Lung (tissue), 12 donors: Measurements from ENCODE around the gene DMXL2. TPM values are rescaled to one million over a fixed set of nuclear protein-coding genes. Genes with fewer than 3 reads are reported as not detected.
"Not testable (repeated sequence)": the region's sequence is repeated elsewhere in the genome, so short reads cannot be mapped to it uniquely, and the experiment has no call there.

Experiments used
- ATAC-seq: fragments of 200-7000 bp; cut with Tn5 transposase; one replicate; pipeline ENCODE4 v1.9.1; 2020; ENCODE audit warnings: moderate number of reproducible peaks; ENCODE audit not compliant: insufficient read depth, low FRiP score
- DNase-seq, 3 donors: peaks; one replicate each; pipeline ENCODE4 v3.0.0-alpha.2; 2013 to 2017
- H3K27ac ChIP-seq, 2 donors: one replicate each; pipeline ENCODE4 v1.5.1; 2013; ENCODE audit warnings: mild to moderate bottlenecking in 2 of 2, moderate library complexity in 2 of 2, control low read depth in 1 of 2, inconsistent platforms in 1 of 2, low read depth in 1 of 2, low read length in 1 of 2
- H3K27me3 ChIP-seq, 3 donors: one replicate each; pipeline ENCODE4 v1.5.1; 2013; ENCODE audit warnings: low read length in 2 of 3; ENCODE audit not compliant: control insufficient read depth in 3 of 3, insufficient read depth in 3 of 3
- H3K36me3 ChIP-seq, 4 donors: one replicate each; pipeline ENCODE4 v1.5.1; 2013; ENCODE audit warnings: low read length in 4 of 4, mild to moderate bottlenecking in 1 of 4, moderate library complexity in 1 of 4; ENCODE audit not compliant: control insufficient read depth in 4 of 4, insufficient read depth in 4 of 4
- H3K4me1 ChIP-seq, 5 donors: one replicate each; pipeline ENCODE4 v1.5.1; 2013; ENCODE audit warnings: low read length in 5 of 5, mild to moderate bottlenecking in 2 of 5, moderate library complexity in 1 of 5; ENCODE audit not compliant: control insufficient read depth in 5 of 5, insufficient read depth in 5 of 5
- H3K4me3 ChIP-seq: one replicate; pipeline ENCODE4 v1.5.1; 2013; ENCODE audit warnings: mild to moderate bottlenecking, control low read depth, moderate library complexity
- H3K9ac ChIP-seq, 2 donors: one replicate each; pipeline ENCODE4 v1.5.1; 2013; ENCODE audit warnings: low read length in 2 of 2, control low read depth in 1 of 2; ENCODE audit not compliant: insufficient read depth in 1 of 2
- H3K9me3 ChIP-seq, 4 donors: one replicate each; pipeline ENCODE4 v1.5.1; 2013; ENCODE audit warnings: low read length in 3 of 4, mild to moderate bottlenecking in 1 of 4, moderate library complexity in 1 of 4; ENCODE audit not compliant: control insufficient read depth in 4 of 4, insufficient read depth in 3 of 4
- CTCF ChIP-seq: IDR thresholded peaks from 2 replicates; pipeline ENCODE4 v1.5.1; 2012; ENCODE audit warnings: mild to moderate bottlenecking; ENCODE audit errors: control extremely low read depth, extremely low read depth
- WGBS, 2 donors: extraction: QIAGEN DNeasy Blood & Tissue Kit; methylation state at CpG; one replicate each; pipeline ENCODE4 v1.1.7; 2013; 5-methylcytosine and 5-hydroxymethylcytosine counted together
- polyA plus RNA-seq, 2 donors: library from polyadenylated mRNA; stranded (reverse); fragments of 200-250 nt; gene quantifications; one replicate each; pipeline ENCODE4 v1.2.1, GENCODE V29; 2013
- total RNA-seq, 2 donors: library from RNA; depleted of rRNA in 1 of 2; stranded (reverse); fragments of >200 nt in 1 of 2; gene quantifications; one replicate each; pipeline ENCODE4 v1.2.1, GENCODE V29; 2014 to 2021
- donor health status: control.
- donor health status: control.
- donor health status: Bipolar disorder and iron deficiency.
- donor health status: healthy.
- donor health status: DM: yes; HTN: yes; CAD: no.

Gene DMXL2
- total and polyA plus RNA-seq, 4 donors = 40.9 to 105 (median 75.3) TPM

DNA sequence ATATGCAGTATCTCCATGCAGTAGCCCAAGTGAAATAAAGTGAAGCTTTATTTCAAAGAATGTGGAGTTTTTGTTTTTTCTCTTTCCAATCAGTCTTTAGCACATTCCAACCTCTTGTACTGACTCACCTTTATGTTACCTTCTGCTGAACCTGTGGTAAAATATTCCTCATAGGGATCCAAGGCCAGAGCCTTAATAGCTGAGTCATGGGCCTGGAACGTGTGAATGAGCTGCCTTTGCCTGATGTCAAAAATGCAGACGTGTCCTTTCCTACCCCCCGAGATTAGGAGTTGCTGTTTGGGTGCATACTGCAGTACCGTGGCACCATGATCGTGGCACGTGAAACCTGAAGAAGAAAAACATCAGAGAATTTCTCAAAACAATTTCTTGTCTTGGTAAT, 172.6 kb downstream of the DMXL2 start:
- Histone ChIP-seq H3K27ac (no peak overlapping the region), H3K27me3 (no peaks in the 10 kb centered on the region), H3K36me3 (peaks cover 5 to 27% (median 12%) of the 10 kb centered on the region in 4 donors), H3K9ac (no peak overlapping the region), H3K4me1 (no peaks in the 10 kb centered on the region), H3K9me3 (no peaks in the 10 kb centered on the region), H3K4me3 (no peak overlapping the region)
- no peak for TF ChIP-seq CTCF
- WGBS, 2 donors = 86 to 91% methylated on average over 6 of the region's 6 CpGs
- ATAC-seq (peak; percentile 27), DNase-seq (no peak)

- 81 to 83% methylated on average over 7 of the region's 7 CpGs for WGBS, 2 donors
- Histone ChIP-seq H3K4me3 (no peak overlapping the region), H3K9ac (no peak overlapping the region), H3K27ac (no peak overlapping the region), H3K36me3 (peaks cover 5 to 24% (median 11%) of the 10 kb centered on the region in 4 donors), H3K9me3 (no peaks in the 10 kb centered on the region), H3K4me1 (no peaks in the 10 kb centered on the region), H3K27me3 (no peaks in the 10 kb centered on the region)
- TF ChIP-seq CTCF = no peak
- DNase-seq (no peak), ATAC-seq (no peak)
Measured at GRCh38 chr15:51448622-51449399, 173.8 kb downstream of the DMXL2 start.

- Histone ChIP-seq H3K4me3 (no peak overlapping the region), H3K9me3 (no peaks in the 10 kb centered on the region), H3K36me3 (peaks cover 5 to 22% (median 11%) of the 10 kb centered on the region in 4 donors), H3K4me1 (no peaks in the 10 kb centered on the region), H3K27me3 (no peaks in the 10 kb centered on the region), H3K9ac (no peak overlapping the region), H3K27ac (no peak overlapping the region)
- ATAC-seq (no peak), DNase-seq (no peak)
- WGBS, 2 donors = 78 to 91% methylated on average over 4 of the region's 4 CpGs
- TF ChIP-seq CTCF = no peak
Measured at GRCh38 chr15:51447855-51448621, 174.5 kb downstream of the DMXL2 start.

DNA sequence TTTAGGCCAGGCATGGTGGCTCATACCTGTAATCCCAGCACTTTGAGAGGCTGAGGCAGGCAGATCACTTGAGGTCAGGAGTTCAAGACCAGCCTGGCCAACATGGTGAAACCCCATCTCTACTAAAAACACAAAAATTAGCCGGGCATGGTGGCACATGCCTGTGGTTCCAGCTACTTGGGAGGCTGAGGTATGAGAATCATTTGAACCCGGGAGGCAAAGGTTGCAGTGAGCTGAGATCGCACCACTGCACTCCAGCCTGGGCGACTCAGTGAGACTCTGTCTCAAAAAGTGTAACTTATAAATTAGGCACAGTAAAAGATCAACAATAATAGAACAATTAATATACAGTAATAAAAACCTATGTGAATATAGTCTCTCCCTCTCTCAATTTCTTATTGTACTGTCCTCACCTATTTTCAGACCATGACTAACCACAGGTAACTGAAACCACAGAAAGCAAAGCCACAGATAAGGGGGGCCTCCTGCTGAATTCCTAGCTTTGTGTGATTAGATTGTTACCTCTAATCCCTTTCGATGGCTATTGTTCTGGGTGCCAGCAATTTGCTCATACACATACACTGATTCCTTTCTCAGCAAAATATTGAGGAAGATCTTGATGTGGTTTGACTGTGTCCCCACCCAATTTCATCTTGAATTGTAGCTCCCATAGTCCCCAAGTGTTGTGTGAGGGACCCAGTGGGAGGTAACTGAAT, 176.4 kb downstream of the DMXL2 start:
- H3K27me3 ChIP-seq, H3K27ac ChIP-seq, H3K9me3 ChIP-seq, H3K4me1 ChIP-seq, H3K4me3 ChIP-seq, ATAC-seq, H3K9ac ChIP-seq, DNase-seq: not testable (repeated sequence)
- H3K36me3 ChIP-seq = peaks cover 4 to 22% (median 11%) of the 10 kb centered on the region in 4 donors
- 94 to 95% methylated on average over 5 of the region's 5 CpGs for WGBS, 2 donors
